ENCODE data around the gene B3GAT1. TPM values are rescaled to one million over a fixed set of nuclear protein-coding genes. Genes with fewer than 3 reads are reported as not detected.

B3GAT1 gene
- total RNA-seq, 2 donors from 2014 or later = 0.71 TPM; not detected in 1

- DNase-seq (ENCODE audit: low spot score) (no peak), ATAC-seq (ENCODE audit: insufficient number of reproducible peaks, low FRiP score, low read depth) (no peak)
- no peaks in the 10 kb centered on the region for H3K4me1 ChIP-seq (ENCODE audit: control insufficient read depth in 1 of 2, low read depth in 2 of 2)
- H3K4me3 ChIP-seq = no peak overlapping the region
- no peak overlapping the region for H3K27ac ChIP-seq
- H3K27me3 ChIP-seq (replicated peaks; ENCODE audit: insufficient read depth) = no peaks in the 10 kb centered on the region
- no peaks in the 10 kb centered on the region for H3K36me3 ChIP-seq
- H3K9me3 ChIP-seq = no peaks in the 10 kb centered on the region
- no peak for TF ChIP-seq CTCF (IDR thresholded peaks at IDR 0.05)
Observed at GRCh38 chr11:134349802-134350355, 62.2 kb downstream of the B3GAT1 start.

GRCh38 chr11:134349109-134349801 is 62.8 kb downstream of the B3GAT1 start:
- H3K9me3 ChIP-seq = no peaks in the 10 kb centered on the region
- H3K27me3 ChIP-seq (replicated peaks; ENCODE audit: insufficient read depth) = no peaks in the 10 kb centered on the region
- H3K27ac ChIP-seq = no peak overlapping the region
- H3K4me3 ChIP-seq = no peak overlapping the region
- DNase-seq (ENCODE audit: low spot score) (no peak), ATAC-seq (ENCODE audit: insufficient number of reproducible peaks, low FRiP score, low read depth) (no peak)
- no peaks in the 10 kb centered on the region for H3K36me3 ChIP-seq
- no peak for TF ChIP-seq CTCF (IDR thresholded peaks at IDR 0.05)
- H3K4me1 ChIP-seq (ENCODE audit: control insufficient read depth in 1 of 2, low read depth in 2 of 2) = no peaks in the 10 kb centered on the region

DNA sequence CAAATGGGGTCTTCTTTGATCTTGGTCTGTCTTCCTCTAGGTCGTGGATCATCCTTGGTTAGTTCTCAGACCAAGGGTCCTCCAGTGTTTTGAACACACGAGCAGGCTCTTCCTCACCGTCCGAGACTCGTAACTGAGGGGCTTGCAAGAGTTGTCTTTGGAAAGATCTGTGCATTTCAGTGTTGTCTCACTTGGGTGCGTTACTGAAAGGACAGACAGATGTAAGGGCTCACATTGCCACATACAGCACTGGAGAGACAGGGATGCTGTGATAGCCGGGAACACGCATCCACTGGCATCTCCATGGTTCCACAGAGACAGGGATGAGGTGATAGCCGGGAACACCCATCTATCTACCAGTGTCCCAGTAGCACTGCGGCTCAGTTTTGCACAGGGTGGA is 64.6 kb downstream of the B3GAT1 start:
- Histone ChIP-seq H3K9me3 (no peaks in the 10 kb centered on the region), H3K27me3 (replicated peaks; ENCODE audit: insufficient read depth) (no peaks in the 10 kb centered on the region), H3K27ac (no peak overlapping the region), H3K4me3 (no peak overlapping the region), H3K4me1 (ENCODE audit: control insufficient read depth in 1 of 2, low read depth in 2 of 2) (no peaks in the 10 kb centered on the region), H3K36me3 (no peaks in the 10 kb centered on the region)
- ATAC-seq (ENCODE audit: insufficient number of reproducible peaks, low FRiP score, low read depth) = no peak
- DNase-seq (ENCODE audit: low spot score) = no peak
- no peak for TF ChIP-seq CTCF (IDR thresholded peaks at IDR 0.05)

DNA sequence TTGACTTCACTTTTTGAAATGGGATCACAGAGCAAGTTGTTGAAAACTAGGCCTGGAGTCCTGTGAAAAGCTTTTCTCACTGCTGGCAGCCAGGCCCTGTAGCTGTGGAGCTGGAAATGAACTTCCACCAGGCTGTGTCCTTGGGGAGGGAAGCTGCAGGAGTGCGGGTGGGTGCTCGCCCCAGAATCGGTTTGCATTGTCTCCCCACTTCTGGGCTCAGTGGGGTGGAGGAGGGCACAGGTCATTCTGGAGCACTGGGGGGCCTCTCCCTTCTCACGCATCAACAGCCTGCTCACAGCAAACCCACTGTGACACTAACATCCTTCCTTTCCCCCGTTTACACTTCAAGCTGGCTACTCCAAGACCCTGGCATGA is 65.1 kb downstream of the B3GAT1 start:
- ATAC-seq (ENCODE audit: insufficient number of reproducible peaks, low FRiP score, low read depth) (no peak), DNase-seq (ENCODE audit: low spot score) (no peak)
- Histone ChIP-seq H3K4me3 (no peak overlapping the region), H3K27me3 (replicated peaks; ENCODE audit: insufficient read depth) (no peaks in the 10 kb centered on the region), H3K9me3 (no peaks in the 10 kb centered on the region), H3K27ac (no peak overlapping the region), H3K4me1 (ENCODE audit: control insufficient read depth in 1 of 2, low read depth in 2 of 2) (no peaks in the 10 kb centered on the region), H3K36me3 (no peaks in the 10 kb centered on the region)
- no peak for TF ChIP-seq CTCF (IDR thresholded peaks at IDR 0.05)

DNA sequence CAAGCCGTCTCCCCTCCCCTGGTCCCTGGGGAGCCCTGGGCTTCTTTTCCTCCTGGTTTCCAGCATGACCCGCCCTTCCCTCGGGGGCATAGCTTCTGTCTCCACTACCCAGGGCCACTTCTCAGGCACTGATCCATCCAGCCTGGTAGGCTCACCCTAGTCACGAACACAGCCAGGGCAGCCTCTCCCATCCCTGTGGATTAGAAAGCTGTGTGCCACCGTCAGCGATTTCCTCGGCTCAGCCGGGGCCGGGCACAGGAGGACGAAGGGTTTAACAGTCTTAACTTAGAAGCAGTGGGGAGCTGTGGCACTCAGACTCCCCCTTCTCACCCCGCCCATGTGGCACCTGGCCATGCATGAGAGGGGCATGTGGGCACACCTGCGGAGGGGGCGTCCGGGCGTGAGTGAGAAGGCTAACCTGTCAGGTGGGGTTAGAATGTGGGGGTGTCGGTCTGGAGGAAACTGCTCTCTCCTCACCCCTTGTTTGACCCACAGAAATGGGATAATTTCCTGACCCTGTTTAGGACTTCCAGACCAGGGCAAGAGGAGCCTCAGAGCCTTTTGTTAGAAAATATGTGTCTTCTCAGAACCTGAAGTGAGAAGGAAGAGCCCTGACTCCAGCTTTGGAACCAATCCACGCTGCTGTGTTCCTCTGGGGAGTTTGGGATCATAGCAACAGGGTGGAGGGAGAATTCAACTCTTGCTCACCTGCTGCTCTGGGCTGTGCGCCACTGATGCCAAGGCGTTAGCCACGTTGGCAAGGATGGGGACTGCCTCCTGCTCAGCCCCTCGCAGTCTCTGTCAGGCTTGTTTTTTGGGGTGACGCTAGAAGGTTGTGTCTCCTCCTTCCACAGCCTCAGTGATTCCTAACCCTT is 65.7 kb downstream of the B3GAT1 start:
- no peaks in the 10 kb centered on the region for H3K4me1 ChIP-seq (ENCODE audit: control insufficient read depth in 1 of 2, low read depth in 2 of 2)
- no peak for DNase-seq (ENCODE audit: low spot score)
- no peaks in the 10 kb centered on the region for H3K9me3 ChIP-seq
- no peaks in the 10 kb centered on the region for H3K27me3 ChIP-seq (replicated peaks; ENCODE audit: insufficient read depth)
- no peak for ATAC-seq (ENCODE audit: insufficient number of reproducible peaks, low FRiP score, low read depth)
- H3K4me3 ChIP-seq = no peak overlapping the region
- no peak overlapping the region for H3K27ac ChIP-seq
- no peaks in the 10 kb centered on the region for H3K36me3 ChIP-seq
- TF ChIP-seq CTCF (IDR thresholded peaks at IDR 0.05) = no peak
